NB4 (cell line): ENCODE measurements around the gene TCF4.

Source experiments
- CTCF ChIP-seq: IDR thresholded peaks from one replicate; pipeline ENCODE4 v1.5.1; 2012; ENCODE audit warnings: low read depth, low read length
- POLR2A ChIP-seq: IDR thresholded peaks from 2 replicates; pipeline ENCODE4 v1.6.1; 2011; ENCODE audit warnings: mild to moderate bottlenecking; ENCODE audit not compliant: insufficient read length; ENCODE audit errors: extremely low read depth

GRCh38 chr18:55214534-55214933 is 373.5 kb downstream of the TCF4 start:
- TF ChIP-seq CTCF (no peak), POLR2A (no peak)
